Activated naive CD8-positive, alpha-beta T cell treated with anti-CD3 and anti-CD28 coated beads, Interleukin-2, amount 50 U/mL, for 24 hours (primary cell): ENCODE data around the gene KRTAP10-3.
A peak's percentile ranks its signal among the peaks of the same experiment; 100 is the strongest.
"Not testable (repeated sequence)": the region's sequence is repeated elsewhere in the genome, so short reads cannot be mapped to it uniquely, and the experiment has no call there.

Experiments
- ATAC-seq: fragments of 150-1000 bp; cut with Tn5 transposase; one replicate; pipeline ENCODE4 v1.10.0; 2021
- DNase-seq: peaks from one replicate; pipeline ENCODE4 v3.0.0; 2021
- H3K27ac Mint-ChIP-seq: one replicate; pipeline ENCODE4 v1.8.0; 2021; ENCODE audit warnings: mild to moderate bottlenecking, mixed read lengths
- H3K27me3 Mint-ChIP-seq: one replicate; pipeline ENCODE4 v1.8.0; 2021; ENCODE audit warnings: mixed read lengths
- H3K36me3 Mint-ChIP-seq: one replicate; pipeline ENCODE4 v1.8.0; 2021; ENCODE audit warnings: low read depth, mixed read lengths
- H3K4me1 Mint-ChIP-seq: one replicate; pipeline ENCODE4 v1.8.0; 2021; ENCODE audit warnings: mixed read lengths
- H3K4me3 Mint-ChIP-seq: one replicate; pipeline ENCODE4 v1.8.0; 2021; ENCODE audit warnings: mild to moderate bottlenecking, moderate library complexity, mixed read lengths
- H3K9me3 Mint-ChIP-seq: one replicate; pipeline ENCODE4 v1.8.0; 2021; ENCODE audit warnings: mixed read lengths

The KRTAP10-3 gene

GRCh38 chr21:44593598-44594405 lies 35.2 kb upstream of the KRTAP10-3 start:
- Mint-ChIP-seq H3K4me1 (no peaks in the 10 kb centered on the region), H3K9me3 (peaks cover 5% of the 10 kb centered on the region), H3K4me3 (no peak overlapping the region), H3K27ac (no peak overlapping the region), H3K27me3 (no peaks in the 10 kb centered on the region), H3K36me3 (no peaks in the 10 kb centered on the region)
- no peak for ATAC-seq
- no peak for DNase-seq

DNA sequence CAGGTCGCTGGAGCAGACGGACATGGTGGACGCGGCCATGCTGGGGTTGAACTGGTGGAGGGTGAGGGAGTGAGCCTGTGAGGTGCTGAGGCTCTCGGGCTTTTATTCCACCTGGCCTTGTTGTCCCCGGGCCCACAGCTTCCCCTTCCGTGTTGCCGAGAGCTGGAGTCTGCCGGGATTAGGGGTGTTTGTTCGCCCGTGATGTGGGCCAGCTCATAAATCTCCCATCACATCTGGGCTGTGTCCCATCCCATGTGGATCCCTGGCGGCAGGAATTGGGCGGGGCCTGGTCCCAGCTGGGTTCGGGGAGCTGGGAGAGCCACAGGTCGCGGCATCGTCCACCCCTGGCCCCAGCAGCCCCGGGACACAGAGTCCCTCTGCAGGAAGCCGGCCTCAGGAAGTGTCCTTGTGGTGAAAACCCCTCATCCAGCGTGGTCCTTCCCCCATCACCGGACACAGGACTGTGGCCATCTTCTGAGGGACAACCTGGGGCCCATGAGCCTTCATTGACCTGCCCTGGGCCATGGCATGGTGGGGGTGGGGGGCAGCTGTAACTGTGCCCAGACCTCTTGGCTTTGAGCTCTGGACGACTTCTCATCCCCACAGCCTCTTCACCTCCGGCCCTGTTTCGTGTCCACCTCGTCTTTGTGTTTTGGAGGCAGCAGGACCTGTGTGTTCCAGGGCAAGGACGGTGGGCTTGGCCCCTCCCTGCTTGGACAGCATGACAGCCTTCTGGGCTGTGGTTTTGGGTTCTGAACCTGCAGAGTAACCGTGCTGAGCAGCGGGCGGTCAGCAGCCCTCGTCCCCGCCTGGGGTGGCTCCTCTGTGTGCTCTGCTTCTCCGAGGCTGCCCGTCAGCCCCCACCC lies 34.1 kb upstream of the KRTAP10-3 start, which contains the start of gene KRTAP10-6:
Gene KRTAP10-6 (minus strand): TSS at position 60 of the 866 bp plus-strand sequence. CDS start 21 bp downstream, at position 39.
- H3K4me1 Mint-ChIP-seq: no peaks in the 10 kb centered on the region

DNA sequence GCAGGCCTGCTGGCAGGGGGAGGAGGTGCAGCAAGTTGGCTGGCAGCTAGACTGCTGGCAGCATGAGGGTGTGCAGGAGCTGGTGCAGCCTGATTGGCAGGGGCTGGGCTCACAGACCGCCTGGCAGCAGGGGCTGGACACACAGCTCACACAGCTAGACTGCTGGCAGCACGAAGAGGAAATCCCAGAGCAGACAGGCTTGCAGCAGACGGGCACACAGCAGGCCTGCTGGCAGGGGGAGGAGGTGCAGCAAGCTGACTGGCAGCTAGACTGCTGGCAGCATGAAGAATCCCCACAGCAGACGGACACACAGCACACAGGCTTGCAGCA lies 33.2 kb upstream of the KRTAP10-3 start:
- ATAC-seq, H3K9me3 Mint-ChIP-seq, DNase-seq, H3K27me3 Mint-ChIP-seq, H3K36me3 Mint-ChIP-seq, H3K4me1 Mint-ChIP-seq, H3K27ac Mint-ChIP-seq, H3K4me3 Mint-ChIP-seq: not testable (repeated sequence)

More for the DNA sequence above, 34.1 kb upstream of the KRTAP10-3 start, which contains the start of gene KRTAP10-6:
- Mint-ChIP-seq H3K27ac (no peak within 1 kb of the TSS), H3K9me3 (no peaks in the 10 kb centered on the region), H3K36me3 (no peaks in the 10 kb centered on the region), H3K4me3 (no peak within 1 kb of the TSS), H3K27me3 (no peaks in the 10 kb centered on the region)
- DNase-seq (no peak), ATAC-seq (no peak)

GRCh38 chr21:44590897-44591800 lies 32.6 kb upstream of the KRTAP10-3 start:
- DNase-seq, H3K4me3 Mint-ChIP-seq, H3K4me1 Mint-ChIP-seq, H3K9me3 Mint-ChIP-seq, H3K27me3 Mint-ChIP-seq, H3K36me3 Mint-ChIP-seq, H3K27ac Mint-ChIP-seq, ATAC-seq: not testable (repeated sequence)

DNA sequence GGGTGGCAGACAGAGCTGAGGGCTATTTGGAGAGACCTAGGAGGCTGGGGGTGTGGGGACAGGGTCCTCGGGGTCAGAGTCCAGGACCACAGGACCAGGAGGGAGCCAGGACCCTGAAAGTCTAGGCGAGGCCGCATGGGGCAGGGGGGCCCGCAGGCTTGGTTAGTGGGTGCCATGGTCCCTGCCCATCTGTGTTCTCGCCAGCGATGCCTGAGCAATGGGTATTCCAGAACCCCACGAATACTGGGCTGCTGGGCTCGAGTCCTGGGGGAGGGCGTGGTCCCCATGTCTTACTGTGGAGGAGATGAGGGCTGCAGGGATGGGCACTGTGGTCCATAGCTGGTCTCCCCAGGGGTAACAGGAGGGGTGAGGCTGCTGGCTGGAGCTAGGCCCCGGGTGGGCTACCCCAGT lies 31.7 kb upstream of the KRTAP10-3 start:
- Mint-ChIP-seq H3K4me3 (no peak overlapping the region), H3K4me1 (no peaks in the 10 kb centered on the region), H3K36me3 (no peaks in the 10 kb centered on the region), H3K27ac (no peak overlapping the region), H3K9me3 (no peaks in the 10 kb centered on the region), H3K27me3 (peaks cover 8% of the 10 kb centered on the region)
- ATAC-seq: no peak
- no peak for DNase-seq

- DNase-seq: no peak
- H3K36me3 Mint-ChIP-seq: no peaks in the 10 kb centered on the region
- no peak for ATAC-seq
- no peak overlapping the region for H3K4me3 Mint-ChIP-seq
- no peaks in the 10 kb centered on the region for H3K4me1 Mint-ChIP-seq
- no peak overlapping the region for H3K27ac Mint-ChIP-seq
- H3K27me3 Mint-ChIP-seq: peaks cover 8% of the 10 kb centered on the region
- no peaks in the 10 kb centered on the region for H3K9me3 Mint-ChIP-seq
Observed at GRCh38 chr21:44589586-44590305, 31.2 kb upstream of the KRTAP10-3 start.

DNA sequence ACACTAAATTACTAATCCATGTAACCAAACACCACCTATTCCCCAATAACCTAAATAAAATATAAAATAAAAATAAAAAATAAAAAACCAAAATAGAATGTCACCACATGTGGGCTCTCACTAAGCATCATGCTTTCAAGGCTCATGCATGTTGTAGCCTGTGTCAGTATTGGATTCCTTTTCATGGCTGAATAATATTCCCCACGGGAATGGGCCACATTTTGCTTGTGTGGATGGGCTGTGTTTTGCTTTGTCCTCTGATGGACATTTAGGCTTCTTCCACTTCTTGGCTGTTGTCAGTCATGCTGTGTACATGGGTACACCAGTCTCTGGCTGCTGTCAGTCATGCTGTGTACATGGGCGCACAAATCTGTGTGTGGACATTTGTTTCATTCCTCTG lies 30.5 kb upstream of the KRTAP10-3 start:
- Mint-ChIP-seq H3K27me3 (peaks cover 8% of the 10 kb centered on the region), H3K9me3 (no peaks in the 10 kb centered on the region), H3K4me1 (no peaks in the 10 kb centered on the region), H3K4me3 (no peak overlapping the region), H3K27ac (no peak overlapping the region), H3K36me3 (no peaks in the 10 kb centered on the region)
- ATAC-seq (no peak), DNase-seq (no peak)

- H3K36me3 Mint-ChIP-seq: peaks cover 3% of the 10 kb centered on the region
- peaks cover 5% of the 10 kb centered on the region for H3K4me1 Mint-ChIP-seq
- no peak for DNase-seq
- no peak for ATAC-seq
- peaks cover 8% of the 10 kb centered on the region for H3K27me3 Mint-ChIP-seq
- H3K9me3 Mint-ChIP-seq: peaks cover 9% of the 10 kb centered on the region
- H3K27ac Mint-ChIP-seq: no peak overlapping the region
- no peak overlapping the region for H3K4me3 Mint-ChIP-seq
Observed at GRCh38 chr21:44585892-44586291, 27.3 kb upstream of the KRTAP10-3 start.

- H3K9me3 Mint-ChIP-seq: peaks cover 10% of the 10 kb centered on the region
- no peak overlapping the region for H3K4me3 Mint-ChIP-seq
- DNase-seq (no peak), ATAC-seq (peak; percentile 40)
- no peak overlapping the region for H3K27ac Mint-ChIP-seq
- peaks cover 5% of the 10 kb centered on the region for H3K4me1 Mint-ChIP-seq
- H3K27me3 Mint-ChIP-seq: peaks cover 8% of the 10 kb centered on the region
- H3K36me3 Mint-ChIP-seq: peaks cover 3% of the 10 kb centered on the region
Observed at GRCh38 chr21:44583800-44584147, 25.2 kb upstream of the KRTAP10-3 start.

DNA sequence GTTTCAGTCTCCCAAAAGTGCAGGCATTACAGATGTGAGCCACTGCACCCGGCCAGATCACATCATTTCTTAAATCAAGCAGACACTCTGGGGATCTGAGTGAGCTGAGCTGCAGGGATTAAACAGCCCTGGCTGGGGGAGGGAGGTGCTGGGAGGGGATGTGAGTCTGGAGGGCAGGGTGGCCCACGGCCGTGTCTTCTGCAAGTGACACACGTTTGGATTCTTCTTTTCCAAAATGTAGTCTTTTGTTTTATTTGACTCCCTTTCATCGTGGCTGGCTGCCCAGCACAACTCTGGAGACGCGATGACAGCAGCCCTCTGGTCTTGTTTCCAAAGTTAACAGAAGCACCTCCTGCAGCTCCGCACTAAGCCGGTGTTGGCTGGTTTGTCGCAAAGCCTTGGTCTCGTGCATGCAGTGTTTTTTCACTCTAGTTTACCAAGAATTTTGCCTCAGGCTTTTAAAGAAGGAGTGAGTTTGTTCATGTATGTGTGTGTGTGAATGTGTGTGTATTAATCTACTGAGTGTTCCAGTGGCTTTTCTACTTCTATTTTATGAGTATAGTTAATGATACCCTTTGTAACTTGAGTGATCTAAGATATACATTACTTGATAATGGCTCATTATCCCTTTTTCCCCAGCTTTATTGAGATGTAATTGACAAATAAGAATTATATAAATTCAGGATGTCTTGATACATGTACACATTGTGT lies 24.6 kb upstream of the KRTAP10-3 start:
- no peak overlapping the region for H3K27ac Mint-ChIP-seq
- no peak overlapping the region for H3K4me3 Mint-ChIP-seq
- DNase-seq (no peak), ATAC-seq (no peak)
- H3K4me1 Mint-ChIP-seq: peaks cover 5% of the 10 kb centered on the region
- H3K36me3 Mint-ChIP-seq: peaks cover 3% of the 10 kb centered on the region
- H3K27me3 Mint-ChIP-seq: peaks cover 8% of the 10 kb centered on the region
- H3K9me3 Mint-ChIP-seq: peaks cover 10% of the 10 kb centered on the region

DNA sequence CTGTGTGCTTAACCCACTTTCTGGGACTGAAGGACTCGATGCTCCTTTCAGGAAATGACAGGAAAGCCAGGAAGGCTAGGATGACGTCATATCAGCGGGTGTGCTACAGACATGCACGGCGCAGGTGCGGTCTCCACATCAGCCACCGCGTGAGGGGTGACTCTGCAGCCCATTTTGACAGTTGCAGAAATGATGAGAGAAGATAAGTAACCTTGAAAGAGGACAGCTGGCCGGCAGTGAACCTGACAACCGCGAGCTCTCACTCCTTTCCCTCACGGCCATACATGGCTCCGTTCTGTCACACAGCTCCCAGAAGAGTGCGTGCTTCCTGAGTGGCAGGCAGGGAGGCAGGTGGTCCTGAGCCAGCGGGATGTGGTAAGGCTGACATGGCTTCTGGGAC lies 23.5 kb upstream of the KRTAP10-3 start:
- Mint-ChIP-seq H3K4me1 (peaks cover 5% of the 10 kb centered on the region), H3K4me3 (no peak overlapping the region), H3K9me3 (peaks cover 18% of the 10 kb centered on the region), H3K27me3 (peaks cover 7% of the 10 kb centered on the region), H3K27ac (no peak overlapping the region), H3K36me3 (peaks cover 3% of the 10 kb centered on the region)
- ATAC-seq: no peak
- DNase-seq: no peak

DNA sequence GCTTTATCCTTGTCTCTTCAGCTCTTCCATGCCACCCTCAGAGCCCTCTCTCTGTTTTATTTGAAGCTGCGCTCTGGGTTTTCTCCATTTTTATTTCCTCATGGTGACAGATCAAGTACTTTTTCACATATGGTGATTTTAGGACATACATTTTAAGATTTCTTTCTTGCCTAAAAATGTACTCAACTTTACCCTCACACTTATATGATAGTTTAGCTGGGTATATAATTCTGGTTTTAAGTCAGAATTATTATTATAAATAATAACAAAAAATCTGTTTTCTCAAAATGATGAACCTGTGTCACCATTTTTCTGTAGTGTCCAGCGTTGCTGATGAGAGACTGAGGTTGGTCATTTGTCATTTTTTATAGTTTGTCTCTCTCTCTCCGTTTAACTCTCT lies 22.6 kb upstream of the KRTAP10-3 start:
- Mint-ChIP-seq H3K27me3 (no peaks in the 10 kb centered on the region), H3K9me3 (peaks cover 24% of the 10 kb centered on the region), H3K4me3 (no peak overlapping the region), H3K4me1 (peaks cover 5% of the 10 kb centered on the region), H3K27ac (no peak overlapping the region), H3K36me3 (peaks cover 3% of the 10 kb centered on the region)
- no peak for DNase-seq
- no peak for ATAC-seq

- H3K4me3 Mint-ChIP-seq, H3K27ac Mint-ChIP-seq, H3K4me1 Mint-ChIP-seq, ATAC-seq, DNase-seq, H3K27me3 Mint-ChIP-seq, H3K36me3 Mint-ChIP-seq: not testable (repeated sequence)
- peaks cover 24% of the 10 kb centered on the region for H3K9me3 Mint-ChIP-seq
Observed at GRCh38 chr21:44580231-44580821, 21.7 kb upstream of the KRTAP10-3 start, which contains the start of gene KRTAP10-5. TSS of gene KRTAP10-5 (minus strand) at chr21:44580604. CDS start at chr21:44580578, 26 bp downstream.
